GM18870 (cell line): Measurements from ENCODE around the gene RTCB.
"Not testable (repeated sequence)": the region's sequence is repeated elsewhere in the genome, so short reads cannot be mapped to it uniquely, and the experiment has no call there.

Experiments used
- ATAC-seq: cut with Tn5 transposase; IDR thresholded peaks from one replicate; pipeline ENCODE4 v1.9.1; 2021; ENCODE audit warnings: moderate library complexity; ENCODE audit not compliant: unreplicated experiment

Gene RTCB

GRCh38 chr22:32395107-32395506 is 16.9 kb downstream of the RTCB start:
- ATAC-seq, result no peak

GRCh38 chr22:32389685-32390084 is 22.4 kb downstream of the RTCB start:
- no peak for ATAC-seq

DNA sequence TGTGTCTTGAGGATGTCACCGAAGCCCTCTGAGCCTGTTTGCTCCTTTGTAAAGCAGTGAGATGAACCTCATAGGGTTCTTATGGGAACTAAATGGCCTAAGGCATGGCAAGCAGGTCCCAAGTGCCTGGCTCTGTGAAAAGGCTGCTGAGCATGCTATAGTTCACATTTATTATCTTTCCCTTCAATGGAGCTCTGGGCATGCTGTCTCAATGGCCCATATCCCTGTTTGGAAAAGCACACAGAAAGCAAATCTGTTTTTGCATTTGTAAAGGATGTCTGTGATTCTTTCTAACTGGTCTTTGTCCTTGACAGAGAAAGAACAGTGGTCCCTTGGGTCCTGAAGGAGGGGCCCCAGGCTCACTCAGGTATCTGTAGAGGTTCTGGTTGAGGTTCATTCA is 26.4 kb downstream of the RTCB start:
- no peak for ATAC-seq

GRCh38 chr22:32380991-32381390 is 31.1 kb downstream of the RTCB start:
- no peak for ATAC-seq

DNA sequence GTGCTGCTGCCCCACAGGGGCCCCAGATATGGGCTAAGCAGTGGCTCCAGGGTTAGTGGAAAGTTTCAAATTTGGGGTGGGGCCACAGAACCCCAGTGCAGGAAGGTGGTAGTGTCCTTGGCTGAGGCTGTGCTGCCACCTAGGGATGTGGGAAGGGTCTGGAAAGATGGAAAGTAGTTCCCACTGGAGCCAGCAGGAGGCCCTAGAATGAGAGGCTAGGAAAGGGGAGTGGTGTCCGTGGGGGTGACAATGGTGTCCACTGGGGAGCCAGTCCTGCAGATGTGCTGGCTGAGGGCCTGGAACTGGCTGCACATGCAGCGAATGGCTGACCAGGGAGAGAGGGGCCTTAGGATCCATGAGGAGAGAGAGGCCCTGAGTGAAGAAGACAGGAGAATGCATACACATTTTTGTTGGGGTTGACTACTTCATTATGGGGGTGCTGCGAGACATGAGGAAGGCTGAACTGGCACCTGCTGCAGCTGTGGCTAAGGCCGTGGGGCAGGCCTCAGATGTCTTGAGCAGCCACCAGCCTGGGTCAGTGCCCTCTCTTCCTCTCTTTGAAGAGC is 33.3 kb downstream of the RTCB start:
- no peak for ATAC-seq

GRCh38 chr22:32376681-32377080 is 35.4 kb downstream of the RTCB start:
- ATAC-seq, result no peak

GRCh38 chr22:32375678-32376450 is 36.2 kb downstream of the RTCB start:
- ATAC-seq, result no peak

DNA sequence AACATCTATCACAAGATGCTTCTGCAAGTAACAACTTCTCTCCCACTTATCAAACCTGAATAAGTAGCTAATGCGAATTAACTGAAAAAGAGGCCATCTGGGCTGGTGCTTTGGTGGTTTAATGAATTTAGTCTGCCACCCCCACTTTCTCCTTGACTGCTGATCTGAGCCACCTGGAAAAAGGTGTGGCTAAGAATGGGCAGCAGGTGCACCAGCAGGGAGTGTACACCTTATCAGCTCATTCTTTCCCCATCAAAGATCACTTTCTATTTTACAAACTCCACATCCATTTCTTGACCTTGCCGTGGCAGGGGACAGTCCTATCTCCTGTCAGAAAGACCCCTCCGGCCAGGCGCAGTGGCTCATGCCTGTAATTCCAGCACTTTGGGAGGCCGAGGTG is 47.8 kb downstream of the RTCB start:
- no peak for ATAC-seq

- ATAC-seq, result no peak
These were observed 50.8 kb downstream of the RTCB start for GRCh38 chr22:32361257-32361656.

- not testable (repeated sequence) for ATAC-seq
These were observed 52.0 kb downstream of the RTCB start for GRCh38 chr22:32360096-32360495.

DNA sequence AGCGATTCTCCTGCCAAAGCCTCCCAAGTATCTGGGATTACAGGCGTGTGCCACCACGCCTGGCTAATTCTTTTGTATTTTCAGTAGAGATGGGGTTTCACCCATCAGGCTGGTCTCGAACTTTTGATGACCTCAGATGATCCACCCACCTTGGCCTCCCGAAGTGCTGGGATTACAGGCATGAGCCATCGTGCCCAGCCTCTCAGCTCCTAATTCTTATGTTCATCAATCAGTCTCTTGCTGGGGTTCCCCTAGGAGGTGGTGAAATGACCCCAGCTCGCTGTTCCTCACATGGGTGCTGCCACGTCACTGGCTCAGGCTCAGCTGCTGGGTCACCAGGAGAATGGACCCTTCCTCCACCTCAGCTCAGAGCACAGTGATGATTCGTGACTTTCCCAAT is 54.5 kb downstream of the RTCB start, which contains the start of gene RFPL3:
Gene RFPL3, plus strand, starts transcription at position 301 of the 400 bp plus-strand sequence. CDS start 205 bp downstream, outside the sequence.
- ATAC-seq, result not testable (repeated sequence)

DNA sequence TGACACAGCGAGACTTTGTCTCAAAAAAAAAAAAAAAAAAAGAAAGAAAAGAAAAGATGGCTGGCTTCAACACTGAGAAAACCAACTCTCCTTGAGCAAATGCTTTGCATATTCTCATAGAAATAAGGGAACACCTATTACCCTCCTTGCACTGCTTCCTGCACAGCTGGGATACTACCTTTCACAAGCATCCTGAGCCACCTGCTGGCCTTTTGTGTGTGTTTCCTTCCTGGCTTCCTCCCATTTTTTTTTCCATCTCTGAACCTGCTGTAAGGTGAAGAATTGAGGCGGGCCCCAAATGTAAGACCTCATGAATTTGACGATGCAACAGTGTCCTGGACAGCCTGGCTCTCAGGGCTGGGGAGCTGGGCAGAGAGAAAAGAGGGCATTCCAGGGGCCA is 56.3 kb downstream of the RTCB start:
- no peak for ATAC-seq

GRCh38 chr22:32354360-32355351 is 57.4 kb downstream of the RTCB start:
- ATAC-seq, result no peak

GRCh38 chr22:32353840-32354239 is 58.2 kb downstream of the RTCB start:
- no peak for ATAC-seq

DNA sequence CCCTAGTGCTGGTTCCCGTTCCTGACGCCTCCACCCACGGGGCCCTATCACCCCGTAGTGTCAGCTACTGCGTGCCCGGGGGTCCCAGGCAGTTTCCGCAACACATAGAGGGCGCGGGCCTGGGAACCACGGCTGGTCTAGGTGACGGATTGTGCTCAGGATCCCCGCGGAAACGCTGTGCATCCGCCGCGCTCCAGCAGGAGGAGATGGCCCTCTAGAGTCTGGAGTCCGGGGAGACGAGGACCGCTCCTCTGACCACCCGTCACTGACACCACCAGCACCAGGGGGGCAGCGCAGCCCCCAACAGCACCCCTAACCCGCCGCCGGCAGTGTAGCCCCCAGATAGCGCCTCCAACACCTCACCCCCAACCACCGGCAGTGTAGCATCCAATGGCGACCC is 58.8 kb downstream of the RTCB start:
- ATAC-seq, result no peak

DNA sequence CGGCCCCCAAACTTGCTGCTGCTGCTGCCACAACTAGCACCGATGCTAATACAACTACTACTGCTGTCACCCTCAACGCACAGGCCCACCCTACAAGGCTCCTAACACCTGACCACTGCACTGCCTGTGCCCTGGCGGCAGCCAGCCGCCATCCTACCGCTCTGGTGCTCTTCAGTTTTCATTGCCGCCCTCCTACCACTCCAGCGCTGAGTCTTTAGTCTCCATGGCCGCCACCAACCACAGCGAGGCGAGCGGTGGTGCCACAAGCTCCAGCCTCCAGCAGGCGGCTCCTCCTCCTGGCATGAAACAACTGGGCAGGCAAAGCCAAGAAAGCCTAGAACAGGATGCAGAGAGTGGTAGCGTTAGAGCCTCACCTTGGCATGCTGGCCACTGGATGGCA is 59.4 kb downstream of the RTCB start:
- ATAC-seq, result no peak

- ATAC-seq, result not testable (repeated sequence)
These were observed 60.2 kb downstream of the RTCB start for GRCh38 chr22:32351875-32352274.

GRCh38 chr22:32348031-32348611 is 63.9 kb downstream of the RTCB start:
- no peak for ATAC-seq

- ATAC-seq, result no peak
These were observed 68.1 kb downstream of the RTCB start for GRCh38 chr22:32343941-32344340.

- ATAC-seq, result no peak
These were observed 69.1 kb downstream of the RTCB start for GRCh38 chr22:32342977-32343376.

DNA sequence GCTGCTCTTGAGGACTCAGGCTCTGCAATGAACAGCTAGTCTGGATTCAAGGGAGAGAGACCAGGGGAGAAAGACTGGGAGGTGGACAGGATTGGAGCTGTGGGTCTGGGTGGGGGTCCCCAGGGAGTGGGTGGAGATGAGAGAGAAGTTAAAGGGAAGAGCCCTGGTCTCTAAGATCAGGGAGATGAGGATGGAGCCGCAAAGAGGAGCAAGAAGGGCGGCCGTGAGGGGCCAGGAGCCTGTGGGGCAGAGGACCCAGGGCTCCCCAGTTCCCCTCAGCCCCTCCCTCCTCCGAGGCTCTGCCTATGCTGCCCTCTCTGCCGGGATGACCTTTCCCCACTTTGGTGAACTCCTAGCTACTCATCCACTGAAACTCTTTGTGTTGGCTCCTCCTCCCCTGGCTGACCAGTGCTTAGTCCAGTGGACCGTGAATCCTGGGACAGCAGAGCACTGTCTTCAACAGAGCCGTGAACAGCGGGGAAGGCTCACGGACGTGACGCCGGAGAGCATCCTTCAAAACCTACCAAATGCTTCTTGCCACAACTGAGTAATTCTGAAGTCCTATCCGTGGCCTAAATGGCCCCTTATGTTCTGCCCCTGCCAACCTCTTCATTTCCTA is 70.8 kb downstream of the RTCB start:
- no peak for ATAC-seq
